Measurements from ENCODE around the gene ATXN3L.

GRCh38 chrX:13330446-13330845 lies 10.6 kb upstream of the ATXN3L start:
- TF ChIP-seq CTCF (IDR thresholded peaks at IDR 0.05), result no peak
- TF ChIP-seq POLR2A (IDR thresholded peaks at IDR 0.05), result no peak

Measured in heart left ventricle (tissue), 13 donors.